Measurements from ENCODE around the gene FAM81A.
"Not testable (repeated sequence)": the region's sequence is repeated elsewhere in the genome, so short reads cannot be mapped to it uniquely, and the experiment has no call there.

GRCh38 chr15:59526466-59526865 lies 88.5 kb downstream of the FAM81A start:
- not testable (repeated sequence) for TF ChIP-seq POLR2A, CTCF (IDR thresholded peaks at IDR 0.05)

All from heart left ventricle (tissue), 13 donors.